GM20431 (cell line): ENCODE measurements around the gene PARS2.
"Not testable (repeated sequence)": the region's sequence is repeated elsewhere in the genome, so short reads cannot be mapped to it uniquely, and the experiment has no call there.

Experiments used
- in situ Hi-C: fragments of 300-500 bp; cut with MseI, MboI; formaldehyde crosslinking; loops from one replicate; pipeline ENCODE4 v1.15.0; 2020; ENCODE audit warnings: low sequenced_read_pairs; ENCODE audit not compliant: unreplicated experiment

Gene PARS2

GRCh38 chr1:54777431-54777830 is 13.1 kb upstream of the PARS2 start:
- in situ Hi-C loops = no loop called here

DNA sequence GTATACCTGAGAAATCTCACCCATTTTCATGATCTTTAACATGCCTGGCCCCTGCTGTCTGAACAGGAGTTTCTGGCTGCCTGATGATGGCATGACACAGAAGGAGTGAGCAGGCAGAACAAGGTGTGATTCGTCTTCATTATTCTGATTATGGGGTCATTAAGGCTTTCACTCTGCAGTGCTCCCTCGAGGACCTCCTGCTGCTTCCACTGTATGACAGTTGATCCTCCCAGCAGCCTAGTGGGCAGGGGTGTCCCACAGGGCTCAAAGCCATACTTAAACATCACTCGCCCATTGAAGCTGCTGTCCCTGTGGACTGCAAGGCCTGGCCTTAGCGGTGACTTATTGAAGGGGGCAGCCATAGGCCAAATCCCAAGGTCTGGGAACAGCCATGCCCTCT is 12.7 kb upstream of the PARS2 start:
- in situ Hi-C loops = no loop called here

GRCh38 chr1:54775828-54776721 is 11.8 kb upstream of the PARS2 start:
- in situ Hi-C loops = not testable (repeated sequence)

DNA sequence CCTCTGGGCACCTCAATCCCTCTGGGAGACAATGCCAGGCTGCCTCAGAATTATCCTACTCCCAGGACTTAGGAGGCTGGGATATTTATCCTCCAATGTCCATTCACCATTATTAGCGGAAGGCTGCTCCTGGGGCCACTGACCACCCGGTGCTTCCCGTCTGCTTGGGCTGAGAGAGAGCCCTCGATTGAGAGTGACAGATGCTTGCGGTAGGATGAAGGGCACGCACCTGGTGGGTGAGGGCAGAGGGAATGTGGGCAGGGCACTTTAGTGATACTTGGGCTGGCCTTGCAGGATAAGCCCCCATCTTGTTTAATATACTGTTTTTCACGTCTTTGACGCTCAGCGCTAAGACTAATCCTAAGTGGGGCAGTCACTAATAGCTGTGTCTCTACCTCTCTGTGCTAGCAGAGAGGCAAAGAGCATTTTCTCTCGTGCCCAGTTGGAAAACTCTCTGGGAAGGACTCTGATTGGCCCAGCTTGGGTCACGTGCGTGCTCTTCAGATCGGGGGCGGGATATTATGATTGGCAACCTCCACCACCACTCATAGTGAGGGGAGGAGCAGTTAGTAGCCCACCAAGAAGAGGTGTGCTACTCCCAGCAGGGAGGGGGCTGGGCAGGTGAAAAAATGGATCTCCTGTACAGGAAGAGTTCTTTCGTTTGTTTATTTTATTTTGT is 10.6 kb upstream of the PARS2 start:
- in situ Hi-C loops = no loop called here

- in situ Hi-C loops = no loop called here
These were observed 8.6 kb upstream of the PARS2 start for GRCh38 chr1:54772951-54773350.

DNA sequence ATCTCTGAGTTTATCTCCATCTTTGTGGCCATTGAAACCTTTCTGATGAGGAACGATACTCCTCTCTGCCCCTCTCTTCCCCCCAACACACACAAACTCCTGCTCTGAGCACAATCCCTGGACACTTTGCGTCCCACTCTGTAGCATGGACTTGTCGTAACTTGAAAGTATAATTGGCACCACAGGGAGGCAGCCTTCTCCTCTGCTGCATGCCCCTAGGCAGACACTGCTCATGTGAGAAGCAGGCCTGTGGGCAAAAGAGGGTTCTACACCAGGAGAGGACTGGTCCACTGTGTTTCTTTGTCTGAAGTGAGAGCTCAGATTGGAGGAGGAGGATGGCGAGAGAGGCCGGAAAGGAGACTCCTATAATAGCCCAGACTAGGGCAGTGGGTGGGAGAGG is 3.8 kb upstream of the PARS2 start:
- in situ Hi-C loops = no loop called here

- in situ Hi-C loops = no loop called here
These were observed 3.2 kb upstream of the PARS2 start for GRCh38 chr1:54767526-54767925.

GRCh38 chr1:54766726-54767125 is 2.4 kb upstream of the PARS2 start:
- in situ Hi-C loops = no loop called here

DNA sequence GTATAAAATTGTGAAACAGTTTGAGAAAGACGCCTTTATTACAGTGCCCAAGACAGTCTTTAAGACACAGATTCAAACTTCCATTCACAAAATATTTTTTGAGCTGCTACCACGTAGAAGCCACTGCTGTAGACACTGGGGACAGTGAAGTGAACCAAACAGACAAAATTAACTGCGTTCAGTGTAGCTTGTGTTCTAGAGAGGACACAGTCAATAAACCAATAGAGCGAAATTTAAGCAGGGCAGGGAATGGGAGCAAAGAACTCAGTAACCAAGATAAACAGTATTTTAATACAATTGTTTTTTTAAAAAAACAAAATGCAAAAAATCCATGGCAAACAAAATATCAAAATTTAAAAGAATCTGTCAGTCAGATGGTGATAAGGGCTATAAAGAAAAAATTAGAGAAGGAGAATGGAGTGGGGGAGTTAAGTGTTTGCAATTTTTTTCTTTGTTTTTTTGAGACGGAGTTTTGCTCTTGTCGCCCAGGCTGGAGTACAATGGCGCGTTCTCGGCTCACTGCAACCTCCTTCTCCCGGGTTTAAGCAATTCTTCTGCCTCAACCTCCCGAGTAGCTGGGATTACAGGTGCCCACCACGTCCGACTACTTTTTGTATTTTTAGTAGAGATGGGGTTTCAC is 719 bp upstream of the PARS2 start:
- in situ Hi-C loops = no loop called here

DNA sequence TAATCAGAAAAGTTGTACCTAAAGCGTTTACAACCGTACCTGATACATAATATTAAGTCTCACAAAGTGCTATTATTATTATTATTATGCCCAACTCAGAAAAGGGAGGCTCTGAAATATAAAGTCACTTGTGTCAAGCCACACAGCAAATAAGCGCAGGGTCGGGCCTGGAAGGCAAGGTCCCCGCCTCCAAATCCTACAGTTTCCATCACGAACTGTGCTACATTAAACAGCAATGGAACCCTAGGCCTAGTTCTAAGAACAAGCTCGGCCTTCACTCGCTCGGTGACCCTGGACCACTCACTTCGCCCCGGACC is 549 bp downstream of the PARS2 start:
- in situ Hi-C loops = no loop called here

DNA sequence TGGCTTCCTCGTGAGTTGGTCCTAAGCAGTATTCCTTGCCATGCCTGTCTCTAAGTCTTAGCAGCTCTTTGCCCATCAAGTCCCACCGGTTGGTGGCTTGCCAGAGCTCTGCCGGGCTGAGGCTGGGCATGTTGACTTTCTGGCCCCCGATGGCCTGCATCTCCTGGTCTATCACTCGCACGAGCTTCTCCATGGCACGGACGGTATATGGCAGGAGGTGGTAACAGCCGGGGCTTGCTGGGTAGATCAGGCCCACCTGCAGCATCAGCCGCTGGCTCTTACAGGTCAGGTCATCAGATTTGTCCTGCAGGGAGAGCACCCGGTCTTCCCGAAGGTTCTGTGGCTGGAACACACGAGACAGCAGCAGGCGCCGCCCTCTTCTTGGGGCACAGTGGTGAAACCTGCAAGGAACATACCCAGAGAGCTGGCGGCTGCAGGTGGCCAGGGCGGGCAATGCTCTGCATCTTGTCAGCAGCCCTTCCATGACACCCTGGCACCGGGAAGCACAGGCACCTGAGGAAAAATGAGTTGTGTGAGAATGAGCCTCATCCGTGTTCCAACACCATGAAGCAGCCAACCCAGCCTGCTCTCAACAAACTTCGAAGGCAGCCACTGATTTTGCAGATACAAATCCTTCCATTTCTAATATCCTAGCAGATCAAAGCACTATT is 5.5 kb downstream of the PARS2 start:
- in situ Hi-C loops = no loop called here

- in situ Hi-C loops = no loop called here
These were observed 6.5 kb downstream of the PARS2 start for GRCh38 chr1:54757833-54758232.

DNA sequence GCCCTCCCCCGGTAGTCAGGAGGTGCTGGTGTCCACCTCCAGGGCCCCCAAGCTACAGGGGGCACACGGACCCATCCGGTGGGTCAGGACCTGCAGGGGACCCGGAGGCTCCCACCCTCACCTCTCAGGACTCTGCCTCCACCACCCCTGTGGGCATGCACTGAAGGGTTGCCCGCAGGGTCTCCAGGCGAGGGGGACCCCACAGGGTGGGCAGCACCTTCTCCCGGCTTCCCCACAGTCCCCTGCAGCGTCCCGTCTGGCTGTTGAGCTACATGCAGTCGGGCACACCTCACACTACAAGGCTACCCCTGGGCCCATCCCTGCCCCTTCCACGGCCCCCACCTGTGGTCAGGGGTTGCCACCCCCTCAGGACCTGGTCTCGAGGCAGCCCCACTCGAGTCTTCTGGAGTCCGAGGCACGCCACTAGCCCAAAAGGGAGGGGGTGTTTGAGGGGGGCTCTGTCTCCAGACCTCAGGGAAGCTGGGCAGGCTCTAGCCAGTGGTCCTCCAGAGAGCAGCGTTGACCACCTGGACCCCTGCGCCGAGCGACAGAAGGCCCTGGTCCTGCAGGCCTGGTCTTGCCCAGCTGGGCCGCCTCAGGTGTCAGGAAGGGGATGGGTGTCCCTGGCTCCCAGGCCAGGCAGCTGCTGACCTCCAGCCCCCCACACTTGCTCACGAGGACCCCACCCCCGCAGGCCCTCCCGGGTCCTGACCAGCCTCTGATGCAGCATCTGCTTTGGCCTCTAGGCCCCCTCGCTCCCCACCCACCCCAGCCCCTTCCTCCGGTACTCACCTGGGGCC is 9.6 kb downstream of the PARS2 start:
- in situ Hi-C loops = no loop called here

GRCh38 chr1:54754045-54754444 is 10.3 kb downstream of the PARS2 start:
- in situ Hi-C loops = no loop called here

DNA sequence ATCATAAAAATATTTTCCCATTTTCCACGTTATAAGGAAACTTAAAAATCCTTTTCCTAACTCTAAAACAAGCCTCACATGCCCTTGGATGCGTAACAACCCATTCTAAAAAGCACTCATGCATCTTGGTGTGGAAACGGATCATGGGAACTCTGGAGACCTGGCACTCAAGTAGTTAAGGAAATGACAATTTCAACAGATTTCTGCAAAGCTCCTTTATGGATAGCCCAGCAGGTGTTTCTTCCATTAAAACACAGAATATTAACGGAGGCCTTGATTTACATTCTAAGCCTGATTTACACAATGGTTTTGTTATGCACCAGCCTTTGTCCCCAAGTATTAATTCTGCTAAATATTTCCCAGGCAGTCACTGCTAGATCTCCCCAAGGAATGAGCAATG is 12.9 kb downstream of the PARS2 start:
- in situ Hi-C loops = no loop called here

DNA sequence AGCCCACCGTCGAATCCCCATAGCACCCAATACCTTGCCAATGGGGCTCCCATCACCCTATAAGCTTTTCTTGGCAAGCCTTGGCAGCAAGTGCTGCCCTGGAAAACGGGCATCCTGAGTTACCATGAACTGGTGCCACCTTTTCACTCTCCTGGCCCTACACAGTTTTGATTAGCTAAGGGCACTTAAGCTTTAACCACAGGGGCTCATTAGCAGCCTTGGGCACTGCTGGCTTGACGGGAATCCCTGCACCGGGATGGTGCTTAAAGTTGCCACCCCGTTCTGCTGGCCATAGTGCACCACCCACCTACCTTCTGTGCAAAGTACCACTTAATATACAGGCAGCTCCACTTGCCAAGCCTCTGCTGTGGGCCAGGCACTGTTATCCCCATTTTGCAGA is 13.7 kb downstream of the PARS2 start:
- in situ Hi-C loops = no loop called here

- in situ Hi-C loops = no loop called here
These were observed 16.1 kb downstream of the PARS2 start for GRCh38 chr1:54748094-54748835.

DNA sequence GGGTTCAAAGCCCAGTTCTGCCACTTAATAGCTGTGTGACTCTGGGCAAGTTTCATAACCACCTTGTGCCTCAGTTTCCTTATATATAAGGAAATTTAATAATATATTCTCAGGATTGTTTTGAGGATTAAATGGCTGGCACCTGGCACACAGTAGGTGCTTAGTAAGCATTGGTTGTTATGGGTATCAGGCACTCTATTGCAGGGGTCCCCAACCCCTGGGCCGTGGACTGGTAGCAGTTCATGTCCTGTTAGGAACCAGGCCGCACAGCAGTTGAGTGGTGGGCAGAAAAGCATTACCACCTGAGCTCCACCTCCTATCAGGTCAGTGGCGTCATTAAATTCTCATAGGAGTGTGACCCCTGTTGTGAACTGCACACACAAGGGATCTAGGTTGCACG is 18.5 kb downstream of the PARS2 start:
- in situ Hi-C loops = no loop called here

DNA sequence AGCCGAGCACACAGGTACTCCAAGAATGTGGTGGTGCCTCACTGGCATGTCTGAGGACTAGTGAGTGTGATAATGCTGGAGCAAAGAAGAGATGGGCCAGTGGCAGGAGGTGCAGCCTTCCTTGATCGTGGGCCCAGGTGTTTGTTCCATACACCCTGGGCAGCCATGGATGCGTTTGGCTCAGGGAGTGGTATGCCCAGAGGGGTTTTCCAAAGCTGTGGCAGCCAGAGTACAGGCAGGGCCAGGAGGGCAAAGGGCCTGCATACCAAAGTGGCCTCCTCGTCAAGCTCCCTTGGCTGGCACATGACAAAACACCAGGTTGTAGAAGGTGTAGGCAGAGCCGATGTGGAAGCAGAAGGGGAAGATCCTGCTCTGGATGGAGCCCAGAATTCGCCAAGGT is 19.0 kb downstream of the PARS2 start:
- in situ Hi-C loops = no loop called here
